HEK293 (cell line): ENCODE results near the gene DHDH.
A peak's percentile ranks its signal among the peaks of the same experiment; 100 is the strongest.

ENCODE experiments used
- ATF2 ChIP-seq: fragments of 450-650 bp; formaldehyde crosslinking; IDR thresholded peaks from 2 replicates; pipeline ENCODE4 v1.5.1; 2016; ENCODE audit warnings: missing biosample characterization, missing genetic modification characterization, low read depth
- GLIS1 ChIP-seq: fragments of 450-650 bp; formaldehyde crosslinking; IDR thresholded peaks from 2 replicates; pipeline ENCODE4 v1.5.1; 2016; ENCODE audit warnings: missing biosample characterization, missing genetic modification characterization
- GLIS2 ChIP-seq: fragments of 450-650 bp; formaldehyde crosslinking; IDR thresholded peaks from 2 replicates; pipeline ENCODE4 v1.5.1; 2016; ENCODE audit warnings: missing biosample characterization, missing genetic modification characterization
- HOXA7 ChIP-seq: sonication (generic); formaldehyde crosslinking; IDR thresholded peaks from 2 replicates; pipeline ENCODE4 v1.8.1; 2022; ENCODE audit warnings: missing genetic modification reagents, borderline replicate concordance
- PRDM1 ChIP-seq: fragments of 450-650 bp; formaldehyde crosslinking; IDR thresholded peaks from 2 replicates; pipeline ENCODE4; 2016; ENCODE audit warnings: missing biosample characterization, missing genetic modification characterization
- REST ChIP-seq: fragments of 450-650 bp; formaldehyde crosslinking; IDR thresholded peaks from 2 replicates; pipeline ENCODE4 v1.5.1; 2016; ENCODE audit warnings: missing biosample characterization, missing genetic modification characterization
- SP3 ChIP-seq: fragments of 450-650 bp; formaldehyde crosslinking; IDR thresholded peaks from 2 replicates; pipeline ENCODE4 v1.5.1; 2016; ENCODE audit warnings: missing biosample characterization, missing genetic modification characterization
- WT1 ChIP-seq: fragments of 450-650 bp; formaldehyde crosslinking; IDR thresholded peaks from 2 replicates; pipeline ENCODE4 v1.5.1; 2016; ENCODE audit warnings: missing biosample characterization, missing genetic modification characterization
- ZBTB10 ChIP-seq: fragments of 450-650 bp; formaldehyde crosslinking; IDR thresholded peaks from 2 replicates; pipeline ENCODE4 v1.5.1; 2016; ENCODE audit warnings: missing biosample characterization, missing genetic modification characterization
- ZBTB17 ChIP-seq: fragments of 450-650 bp; formaldehyde crosslinking; IDR thresholded peaks from 2 replicates; pipeline ENCODE4 v1.5.1; 2016; ENCODE audit warnings: missing biosample characterization, missing genetic modification characterization
- ZFP41 ChIP-seq: fragments of 450-650 bp; formaldehyde crosslinking; IDR thresholded peaks from 2 replicates; pipeline ENCODE4 v1.5.1; 2016; ENCODE audit warnings: missing biosample characterization, missing genetic modification characterization, borderline replicate concordance
- ZNF133 ChIP-seq: fragments of 450-650 bp; formaldehyde crosslinking; IDR thresholded peaks from 2 replicates; pipeline ENCODE4 v1.5.1; 2016; ENCODE audit warnings: missing biosample characterization, missing genetic modification characterization
- ZNF202 ChIP-seq: fragments of 450-650 bp; formaldehyde crosslinking; IDR thresholded peaks from 2 replicates; pipeline ENCODE4 v1.5.1; 2016; ENCODE audit warnings: missing biosample characterization, missing genetic modification characterization, borderline replicate concordance
- ZNF335 ChIP-seq: fragments of 450-650 bp; formaldehyde crosslinking; conservative IDR thresholded peaks from 2 replicates; pipeline ENCODE4 v1.5.1; 2016; ENCODE audit warnings: missing biosample characterization, missing genetic modification characterization
- ZNF423 ChIP-seq: fragments of 450-650 bp; formaldehyde crosslinking; IDR thresholded peaks from 2 replicates; pipeline ENCODE4 v1.5.1; 2016; ENCODE audit warnings: missing biosample characterization, missing genetic modification characterization
- ZNF529 ChIP-seq: fragments of 450-650 bp; formaldehyde crosslinking; IDR thresholded peaks from 2 replicates; pipeline ENCODE4 v1.5.1; 2017; ENCODE audit warnings: missing genetic modification characterization, missing biosample characterization; ENCODE audit not compliant: insufficient replicate concordance
- ZNF548 ChIP-seq: fragments of 450-650 bp; formaldehyde crosslinking; IDR thresholded peaks from 2 replicates; pipeline ENCODE4 v1.5.1; 2016; ENCODE audit warnings: missing biosample characterization, missing genetic modification characterization
- ZNF558 ChIP-seq: fragments of 450-650 bp; formaldehyde crosslinking; IDR thresholded peaks from 2 replicates; pipeline ENCODE4 v1.5.1; 2016; ENCODE audit warnings: missing biosample characterization, missing genetic modification characterization
- ZNF600 ChIP-seq: fragments of 450-650 bp; formaldehyde crosslinking; IDR thresholded peaks from 2 replicates; pipeline ENCODE4 v1.5.1; 2016; ENCODE audit warnings: missing biosample characterization, missing genetic modification characterization
- ZNF623 ChIP-seq: fragments of 450-650 bp; formaldehyde crosslinking; IDR thresholded peaks from 2 replicates; pipeline ENCODE4 v1.5.1; 2016; ENCODE audit warnings: missing biosample characterization, missing genetic modification characterization
- ZNF639 ChIP-seq: fragments of 450-650 bp; formaldehyde crosslinking; IDR thresholded peaks from 2 replicates; pipeline ENCODE4 v1.5.1; 2016; ENCODE audit warnings: missing biosample characterization, missing genetic modification characterization
- ZNF645 ChIP-seq: fragments of 450-650 bp; formaldehyde crosslinking; IDR thresholded peaks from 2 replicates; pipeline ENCODE4; 2016; ENCODE audit warnings: missing biosample characterization, missing genetic modification characterization
- ZNF670 ChIP-seq: fragments of 450-650 bp; formaldehyde crosslinking; IDR thresholded peaks from 2 replicates; pipeline ENCODE4 v1.5.1; 2016; ENCODE audit warnings: missing biosample characterization, missing genetic modification characterization, low read depth
- ZNF76 ChIP-seq: fragments of 450-650 bp; formaldehyde crosslinking; IDR thresholded peaks from 2 replicates; pipeline ENCODE4; 2016; ENCODE audit warnings: low read depth, missing biosample characterization, missing genetic modification characterization, borderline replicate concordance
- ZNF791 ChIP-seq: fragments of 450-650 bp; formaldehyde crosslinking; IDR thresholded peaks from 2 replicates; pipeline ENCODE4 v1.5.1; 2016; ENCODE audit warnings: missing biosample characterization, missing genetic modification characterization
- ZNF792 ChIP-seq: fragments of 450-650 bp; formaldehyde crosslinking; IDR thresholded peaks from 2 replicates; pipeline ENCODE4 v1.5.1; 2016; ENCODE audit warnings: missing biosample characterization, missing genetic modification characterization
- ZSCAN23 ChIP-seq: fragments of 450-650 bp; formaldehyde crosslinking; IDR thresholded peaks from 2 replicates; pipeline ENCODE4 v1.5.1; 2016; ENCODE audit warnings: missing biosample characterization, missing genetic modification characterization
- ZSCAN4 ChIP-seq: fragments of 450-650 bp; formaldehyde crosslinking; IDR thresholded peaks from 2 replicates; pipeline ENCODE4 v1.5.1; 2017; ENCODE audit warnings: missing biosample characterization, missing genetic modification characterization

Gene DHDH

GRCh38 chr19:48965806-48966540 is 32.5 kb downstream of the DHDH start (continued):
- no peak for TF ChIP-seq ZNF639 (tag by site-specific recombination)
- TF ChIP-seq GLIS2 (tag by site-specific recombination) = no peak
- no peak for TF ChIP-seq PRDM1 (tag by site-specific recombination)
- no peak for TF ChIP-seq ZSCAN4 (tag by site-specific recombination)
- TF ChIP-seq HOXA7 (CRISPR knock-in tag) = no peak
- TF ChIP-seq ZNF423 (tag by site-specific recombination) = no peak
- TF ChIP-seq ZFP41 (tag by site-specific recombination) = no peak
- no peak for TF ChIP-seq ZBTB17
- no peak for TF ChIP-seq ZNF529 (tag by site-specific recombination)
- TF ChIP-seq WT1 = no peak
- TF ChIP-seq SP3 (tag by site-specific recombination) = peak; percentile 9; the same call in 1 of the 2 replicates
- TF ChIP-seq ZNF792 (tag by site-specific recombination) = no peak
- TF ChIP-seq ZBTB10 (tag by site-specific recombination) = no peak; the same call in none of the 2 replicates
- TF ChIP-seq ZNF791 (tag by site-specific recombination) = no peak
- no peak for TF ChIP-seq ZNF645 (tag by site-specific recombination)
- no peak for TF ChIP-seq ZNF558 (tag by site-specific recombination)
- no peak for TF ChIP-seq ATF2 (tag by site-specific recombination)
- TF ChIP-seq ZNF623 = no peak
- peak; percentile 99 for TF ChIP-seq ZNF76
- no peak for TF ChIP-seq ZSCAN23 (tag by site-specific recombination)
- TF ChIP-seq REST (tag by site-specific recombination) = no peak
- TF ChIP-seq ZNF133 (tag by site-specific recombination) = no peak
- TF ChIP-seq ZNF202 (tag by site-specific recombination) = no peak
- no peak for TF ChIP-seq GLIS1 (tag by site-specific recombination)
- TF ChIP-seq ZNF670 (tag by site-specific recombination) = no peak
- peak; percentile 69 for TF ChIP-seq ZNF600 (tag by site-specific recombination)
- no peak for TF ChIP-seq ZNF548
- peak; percentile 66 for TF ChIP-seq ZNF335
